ENCODE data around the gene C1orf56. TPM values are rescaled to one million over a fixed set of nuclear protein-coding genes. Genes with fewer than 3 reads are reported as not detected.

Gene C1orf56
- total and polyA plus RNA-seq, 2 donors (not counting 3 experiments of a cell fraction or from before 2014, with no cell fraction given): 3.0 to 3.5 TPM

DNA sequence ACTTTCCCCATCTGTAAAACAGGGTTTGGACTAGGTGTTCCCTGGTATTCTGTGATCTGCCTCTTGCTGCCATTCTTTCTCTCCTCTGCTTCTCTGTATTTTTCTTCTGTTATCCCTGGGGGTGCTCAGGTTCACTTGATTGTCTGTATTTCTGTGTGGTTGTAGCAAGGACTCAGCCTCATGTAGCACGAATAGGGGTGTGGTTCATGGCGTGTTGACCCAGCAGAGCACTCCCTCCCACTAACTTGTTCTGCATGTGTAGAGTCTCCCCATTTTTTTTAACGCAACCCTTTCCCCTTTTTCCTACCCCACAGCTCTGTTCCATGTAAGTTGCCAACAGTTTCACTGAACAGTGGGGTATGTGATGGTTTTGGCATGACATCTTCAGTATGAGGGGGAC, 12.4 kb upstream of the C1orf56 start:
- Histone ChIP-seq H3K27me3 (ENCODE audit: control insufficient read depth in 2 of 2, insufficient read depth in 2 of 2, low read length in 2 of 2) (no peaks in the 10 kb centered on the region), H3K9ac (replicated peaks; ENCODE audit: extremely low read depth, insufficient read depth, low read length) (no peak overlapping the region), H3K4me1 (ENCODE audit: control insufficient read depth, extremely low read depth, insufficient read depth, low read length) (no peaks in the 10 kb centered on the region), H3K36me3 (ENCODE audit: control insufficient read depth in 2 of 2, extremely low read depth in 1 of 2, insufficient read depth in 2 of 2, low read length in 2 of 2) (peaks cover 2 to 8% of the 10 kb centered on the region in 2 experiments), H3K9me3 (replicated peaks; ENCODE audit: control insufficient read depth, insufficient read depth, low read length) (no peaks in the 10 kb centered on the region), H3K9me1 (replicated peaks; ENCODE audit: control insufficient read depth, extremely low read depth, insufficient read depth, low read length) (no peaks in the 10 kb centered on the region), H3K27ac (ENCODE audit: insufficient read depth, low read depth, low read length) (no peak overlapping the region), H2AFZ (ENCODE audit: low read depth, low read length) (no peak overlapping the region), H3K79me2 (ENCODE audit: control insufficient read depth, insufficient read depth, low read length) (no peaks in the 10 kb centered on the region), H4K20me1 (replicated peaks; ENCODE audit: control insufficient read depth, extremely low read depth, insufficient read depth, low read length) (no peaks in the 10 kb centered on the region), H3K4me3 (replicated peaks in 1 of 3; ENCODE audit: insufficient read depth in 1 of 3, low read depth in 1 of 3, low read length in 3 of 3) (no peak overlapping the region), H3K4me2 (ENCODE audit: insufficient read depth, low read length) (no peak overlapping the region)
- intact Hi-C loops (cut with micrococcal nuclease) (no loop called here), dilution Hi-C loops (cut with MboI; ENCODE audit: extremely low pct_ligation_motif_present, low sequenced_read_pairs) (no loop called here)
- FAIRE-seq (no peak), DNase-seq (ENCODE audit: low read depth, low spot score) (no peak)
- ChIA-PET POLR2A (no interaction called here), CTCF (interaction anchor here (2.5 kb wide), 1 partner anchor 11 kb away, joined by 10 read pairs; no protein-coding TSS in a partner anchor)
- no peak for TF ChIP-seq FOS (IDR thresholded peaks at IDR 0.05; ENCODE audit: borderline replicate concordance, insufficient read depth, low read length)
- no peak for TF ChIP-seq GATA2 (IDR thresholded peaks at IDR 0.05; ENCODE audit: insufficient read depth, insufficient read length, low read depth, low read length)
- TF ChIP-seq MYC (IDR thresholded peaks at IDR 0.05; ENCODE audit: low read depth, low read length): no peak
- no peak for TF ChIP-seq EZH2 (IDR thresholded peaks at IDR 0.05; ENCODE audit: borderline replicate concordance, low read depth, low read length, severe bottlenecking)
- TF ChIP-seq, protein P1, sequence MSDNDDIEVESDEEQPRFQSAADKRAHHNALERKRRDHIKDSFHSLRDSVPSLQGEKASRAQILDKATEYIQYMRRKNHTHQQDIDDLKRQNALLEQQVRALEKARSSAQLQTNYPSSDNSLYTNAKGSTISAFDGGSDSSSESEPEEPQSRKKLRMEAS (IDR thresholded peaks at IDR 0.05; ENCODE audit: insufficient read depth, insufficient read length): no peak
- no peak for TF ChIP-seq JUN (IDR thresholded peaks at IDR 0.05; ENCODE audit: borderline replicate concordance, insufficient read depth, insufficient read length, low read depth)
- TF ChIP-seq, protein P2, sequence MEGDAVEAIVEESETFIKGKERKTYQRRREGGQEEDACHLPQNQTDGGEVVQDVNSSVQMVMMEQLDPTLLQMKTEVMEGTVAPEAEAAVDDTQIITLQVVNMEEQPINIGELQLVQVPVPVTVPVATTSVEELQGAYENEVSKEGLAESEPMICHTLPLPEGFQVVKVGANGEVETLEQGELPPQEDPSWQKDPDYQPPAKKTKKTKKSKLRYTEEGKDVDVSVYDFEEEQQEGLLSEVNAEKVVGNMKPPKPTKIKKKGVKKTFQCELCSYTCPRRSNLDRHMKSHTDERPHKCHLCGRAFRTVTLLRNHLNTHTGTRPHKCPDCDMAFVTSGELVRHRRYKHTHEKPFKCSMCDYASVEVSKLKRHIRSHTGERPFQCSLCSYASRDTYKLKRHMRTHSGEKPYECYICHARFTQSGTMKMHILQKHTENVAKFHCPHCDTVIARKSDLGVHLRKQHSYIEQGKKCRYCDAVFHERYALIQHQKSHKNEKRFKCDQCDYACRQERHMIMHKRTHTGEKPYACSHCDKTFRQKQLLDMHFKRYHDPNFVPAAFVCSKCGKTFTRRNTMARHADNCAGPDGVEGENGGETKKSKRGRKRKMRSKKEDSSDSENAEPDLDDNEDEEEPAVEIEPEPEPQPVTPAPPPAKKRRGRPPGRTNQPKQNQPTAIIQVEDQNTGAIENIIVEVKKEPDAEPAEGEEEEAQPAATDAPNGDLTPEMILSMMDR (IDR thresholded peaks at IDR 0.05; ENCODE audit: extremely low read depth in 1 of 2, insufficient read depth in 1 of 2, low read depth in 1 of 2, low read length in 2 of 2): no peak
- no peak for TF ChIP-seq POLR2AphosphoS5 (IDR thresholded peaks at IDR 0.05; ENCODE audit: insufficient read depth, low read depth, low read length)
- TF ChIP-seq POLR2A (IDR thresholded peaks at IDR 0.05; ENCODE audit: low read depth, low read length): no peak
- no TSS peak for BruUV-seq (replicated peaks)

Measured in endothelial cell of umbilical vein (primary cell).